HG03432 (cell line): Measurements from ENCODE around the gene MALRD1.
"Not testable (repeated sequence)": the region's sequence is repeated elsewhere in the genome, so short reads cannot be mapped to it uniquely, and the experiment has no call there.

Experiments
- ATAC-seq: cut with Tn5 transposase; IDR thresholded peaks from one replicate; pipeline ENCODE4 v1.9.1; 2021; ENCODE audit warnings: mild to moderate bottlenecking, moderate library complexity; ENCODE audit not compliant: unreplicated experiment

The MALRD1 gene

GRCh38 chr10:19488592-19489280 lies 440.1 kb downstream of the MALRD1 start:
- no peak for ATAC-seq

DNA sequence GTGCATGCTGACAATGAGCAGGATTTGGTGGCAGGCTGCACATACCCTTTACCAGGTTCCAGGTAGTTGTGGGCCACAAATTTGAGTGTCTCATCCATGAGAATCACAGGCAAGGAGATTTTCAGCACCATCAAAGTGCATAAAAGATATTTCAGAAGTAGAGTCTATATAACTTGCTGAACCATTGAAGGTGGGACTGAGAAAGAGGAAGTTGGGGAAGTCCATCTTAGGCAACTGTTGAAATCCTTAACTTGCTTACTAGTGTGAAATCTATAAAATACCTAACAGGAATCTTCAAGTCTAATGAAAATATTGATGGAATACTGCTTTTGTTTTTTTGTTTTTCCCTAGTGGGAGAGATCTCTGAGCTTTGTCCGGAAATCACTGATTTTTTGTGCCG lies 442.6 kb downstream of the MALRD1 start:
- no peak for ATAC-seq

GRCh38 chr10:19493917-19494316 lies 445.3 kb downstream of the MALRD1 start:
- no peak for ATAC-seq

DNA sequence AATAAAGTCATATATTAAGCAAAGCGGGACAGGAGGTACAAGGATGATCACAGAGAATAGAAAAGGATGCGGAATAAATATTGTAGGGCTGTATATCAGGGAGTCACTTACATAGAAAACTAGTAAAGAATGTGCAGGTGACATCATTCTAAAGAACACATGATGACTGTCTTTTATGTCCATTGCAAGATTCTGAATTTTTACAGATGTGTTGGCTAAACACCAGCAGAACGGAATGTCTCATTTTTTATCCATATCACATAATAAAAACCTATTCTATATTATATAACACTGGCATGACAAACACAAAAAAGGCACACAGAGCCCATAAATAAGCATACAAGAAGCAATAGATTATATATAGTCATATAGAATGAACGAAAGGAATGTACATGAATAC lies 448.4 kb downstream of the MALRD1 start:
- ATAC-seq = no peak

DNA sequence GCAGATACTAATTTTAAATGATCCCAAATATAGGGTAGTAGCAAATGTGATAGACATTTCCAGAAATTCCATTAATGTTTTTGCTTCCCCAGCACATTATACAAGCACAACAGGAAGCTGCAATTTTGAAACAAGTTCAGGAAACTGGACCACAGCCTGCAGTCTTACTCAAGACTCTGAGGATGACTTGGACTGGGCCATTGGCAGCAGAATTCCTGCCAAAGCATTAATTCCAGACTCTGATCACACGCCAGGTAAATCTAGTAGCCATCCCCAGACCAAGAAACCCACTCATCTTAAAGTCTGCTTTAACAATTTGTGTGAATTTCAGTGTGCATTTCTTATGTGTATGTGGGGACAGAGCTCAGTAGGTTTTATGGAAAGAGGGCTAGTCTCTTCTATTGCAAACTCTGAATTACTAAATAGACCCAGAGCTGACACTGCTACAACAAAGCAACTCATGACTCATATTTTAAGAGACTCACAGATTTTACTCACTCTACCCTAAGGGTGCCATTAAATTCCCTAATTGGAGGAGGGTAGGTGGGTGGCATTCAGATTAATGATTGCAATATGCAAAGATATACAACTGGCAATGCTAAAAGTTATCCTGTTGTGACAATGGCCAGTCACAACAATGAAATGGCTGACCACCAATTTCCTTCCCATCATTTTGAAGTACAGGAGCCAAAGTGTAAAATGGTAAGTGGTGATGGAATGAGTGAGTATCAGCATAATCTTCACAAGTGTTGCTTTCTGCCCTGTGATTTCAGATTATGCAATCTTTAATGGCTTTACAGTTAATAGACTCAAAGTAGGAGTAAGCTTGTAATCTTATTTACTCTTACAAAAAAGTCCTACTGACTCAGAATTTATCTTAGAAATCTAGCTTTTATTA lies 450.0 kb downstream of the MALRD1 start:
- ATAC-seq = no peak

GRCh38 chr10:19499291-19499770 lies 450.7 kb downstream of the MALRD1 start:
- ATAC-seq = no peak

GRCh38 chr10:19500959-19501358 lies 452.4 kb downstream of the MALRD1 start:
- no peak for ATAC-seq

DNA sequence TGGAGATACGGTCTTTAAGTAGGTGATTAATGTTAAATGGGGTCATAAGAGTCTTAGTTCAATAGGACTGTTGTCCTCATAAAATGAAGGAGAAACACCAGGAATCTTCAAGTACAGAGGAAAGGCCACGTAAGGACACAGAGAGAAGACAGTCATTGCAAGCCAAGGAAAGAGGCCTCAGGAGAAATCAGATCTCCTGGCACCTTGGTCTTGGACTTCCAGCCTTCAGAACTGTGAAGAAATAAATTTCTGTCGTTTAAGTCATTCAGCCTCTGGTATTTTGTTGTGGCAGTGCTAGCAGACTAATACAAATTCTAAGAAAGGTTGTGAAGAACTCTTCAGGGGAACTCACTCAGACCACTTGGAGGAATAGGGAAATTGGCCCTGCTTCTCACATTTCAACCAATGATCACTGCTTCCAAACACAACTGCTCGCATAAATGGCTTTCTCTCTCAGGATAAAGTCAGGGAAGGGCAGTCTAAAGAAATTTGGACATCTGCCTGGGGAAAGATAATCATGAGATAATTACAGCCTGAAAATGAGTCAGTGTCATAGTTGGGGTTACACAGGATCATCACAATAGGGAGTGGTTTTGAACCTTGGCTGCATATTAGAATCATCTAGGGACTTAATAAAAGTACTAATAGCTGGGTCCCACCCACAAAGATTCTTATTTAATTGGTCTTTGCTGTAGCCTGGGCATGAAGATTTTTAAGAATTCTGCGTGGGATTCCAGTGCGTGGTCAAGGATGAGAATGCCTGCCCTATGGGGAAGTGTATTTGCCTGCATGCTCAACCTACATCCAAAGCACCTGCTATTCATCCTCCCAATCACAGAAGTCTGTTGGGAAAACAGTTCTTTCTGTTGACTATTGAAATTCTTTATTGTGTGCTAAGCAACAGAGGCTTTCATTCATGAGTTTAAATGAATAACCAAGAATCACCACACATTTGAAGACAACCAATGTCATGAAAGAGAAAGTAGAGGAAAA lies 457.0 kb downstream of the MALRD1 start:
- no peak for ATAC-seq

DNA sequence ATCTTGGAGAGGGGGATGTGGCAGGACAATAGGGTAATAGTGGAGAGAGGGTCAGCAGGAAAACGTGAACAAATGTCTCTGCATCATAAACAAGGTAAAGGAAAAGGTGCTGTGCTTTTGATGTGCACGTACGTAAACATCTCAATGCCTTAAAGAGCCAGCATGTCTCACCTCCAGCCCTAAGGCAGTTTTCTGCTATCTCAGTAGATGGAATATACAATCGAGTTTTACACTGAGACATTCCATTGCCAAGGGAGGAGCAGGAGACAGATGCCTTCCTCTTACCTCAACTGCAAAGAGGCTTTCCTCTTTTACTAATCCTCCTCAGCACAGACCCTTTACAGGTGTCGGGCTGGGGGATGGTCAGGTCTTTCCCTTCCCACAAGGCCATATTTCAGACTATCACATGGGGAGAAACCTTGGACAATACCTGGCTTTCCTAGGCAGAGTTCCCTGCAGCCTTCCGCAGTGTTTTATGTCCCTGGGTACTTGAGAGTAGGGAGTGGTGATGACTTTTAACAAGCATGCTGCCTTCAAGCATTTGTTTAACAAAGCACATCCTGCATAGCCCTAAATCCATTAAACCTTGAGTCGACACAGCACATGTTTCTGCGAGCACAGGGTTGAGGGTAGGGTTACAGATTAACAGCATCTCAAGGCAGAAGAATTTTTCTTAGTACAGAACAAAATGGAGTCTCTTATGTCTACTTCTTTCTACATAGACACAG lies 461.6 kb downstream of the MALRD1 start:
- ATAC-seq = not testable (repeated sequence)

GRCh38 chr10:19518109-19518508 lies 469.5 kb downstream of the MALRD1 start:
- ATAC-seq = no peak

GRCh38 chr10:19518632-19519031 lies 470.0 kb downstream of the MALRD1 start:
- ATAC-seq = peak; percentile 64

DNA sequence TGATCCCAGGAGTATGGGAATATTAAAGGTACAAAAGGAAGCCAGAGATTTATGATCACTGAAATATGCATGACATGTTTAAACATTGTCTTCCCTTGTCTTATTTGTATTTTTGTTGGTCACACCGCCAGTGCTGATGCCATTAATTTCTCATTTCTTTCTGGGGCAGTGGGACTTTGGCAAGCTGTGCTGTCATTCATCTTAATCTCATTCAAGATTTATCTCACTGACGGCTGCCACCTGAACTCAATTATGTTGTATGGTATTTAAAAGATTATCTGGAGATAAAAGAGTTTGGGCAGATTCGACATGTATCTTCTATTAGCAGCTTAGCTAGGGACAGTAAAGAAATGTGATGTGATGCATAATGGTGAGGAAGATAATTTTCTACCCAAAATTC lies 482.7 kb downstream of the MALRD1 start:
- ATAC-seq = no peak

- ATAC-seq = no peak
Observed at GRCh38 chr10:19532411-19532810, 483.8 kb downstream of the MALRD1 start.

DNA sequence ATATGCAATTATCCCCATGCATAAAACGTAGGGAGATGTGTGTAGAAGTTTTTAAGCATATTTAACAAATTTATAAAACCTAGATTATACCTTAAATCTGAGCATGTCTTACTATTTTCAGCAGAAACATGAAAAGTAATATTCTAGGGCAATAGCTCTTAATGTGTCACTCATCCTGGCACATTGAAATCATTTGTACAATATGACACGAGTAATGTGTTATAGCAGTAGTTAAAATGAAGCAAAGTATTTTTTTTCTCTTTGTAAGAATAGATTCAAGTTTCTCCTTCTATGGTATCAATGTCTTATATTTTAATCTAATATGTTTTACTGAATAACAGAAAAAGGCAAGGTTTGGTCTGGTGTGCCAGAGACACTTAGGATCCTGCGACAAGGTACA lies 492.7 kb downstream of the MALRD1 start:
- ATAC-seq = no peak

GRCh38 chr10:19546224-19546623 lies 497.6 kb downstream of the MALRD1 start:
- no peak for ATAC-seq

DNA sequence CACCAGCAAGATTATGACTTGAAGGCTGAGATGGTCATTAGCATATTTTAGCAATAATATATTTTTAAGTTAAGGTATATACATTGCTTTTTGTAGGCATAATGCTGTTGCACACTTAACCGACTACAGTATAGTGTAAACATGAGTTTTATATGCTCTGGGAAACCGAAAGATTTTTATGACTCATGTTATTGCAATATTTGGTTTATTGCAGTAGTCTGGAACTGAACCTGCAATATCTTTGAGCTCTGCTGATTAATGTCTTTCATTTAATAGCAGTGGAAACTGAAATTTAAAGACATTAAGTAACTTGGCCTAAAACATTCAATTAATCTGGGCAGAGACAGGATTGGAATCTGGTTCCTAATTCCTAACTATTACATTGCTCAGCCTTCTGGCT lies 500.9 kb downstream of the MALRD1 start:
- ATAC-seq = no peak

DNA sequence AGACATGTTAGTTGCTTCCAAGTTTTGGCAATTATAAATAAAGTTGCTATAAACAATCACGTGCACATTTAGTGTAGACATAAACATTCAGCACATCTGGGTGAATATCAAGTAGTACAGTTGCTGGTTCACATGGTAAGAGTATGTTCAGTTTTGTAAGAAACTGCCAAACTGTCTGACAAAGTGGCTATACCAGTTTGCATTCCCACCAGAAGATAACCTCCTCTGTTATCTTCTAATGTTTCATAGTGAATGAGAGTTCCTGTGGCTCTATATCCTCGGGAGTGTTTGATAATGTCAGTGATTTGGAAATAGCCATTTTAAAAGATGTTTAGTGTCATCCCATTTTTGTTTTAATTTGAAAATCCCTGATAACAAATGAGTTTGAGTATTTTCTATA lies 508.1 kb downstream of the MALRD1 start:
- no peak for ATAC-seq

DNA sequence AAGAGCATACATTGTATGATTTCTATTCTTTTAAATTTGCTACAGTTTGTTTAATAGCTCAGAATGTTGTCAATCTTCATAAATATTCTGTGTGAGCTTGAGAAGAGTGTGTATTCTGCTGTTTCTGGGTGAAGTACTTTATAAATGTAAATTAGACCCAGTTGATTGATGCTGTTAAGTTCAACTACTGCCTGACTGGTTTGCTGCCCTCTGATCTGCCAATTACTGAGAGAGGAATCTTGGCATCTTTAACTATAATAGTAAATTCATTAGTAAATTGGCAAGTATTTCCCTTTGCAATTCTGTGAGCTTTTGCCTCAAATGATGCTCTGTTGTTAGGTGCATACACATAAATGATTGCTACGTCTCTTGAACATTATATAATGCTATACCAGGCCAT lies 512.6 kb downstream of the MALRD1 start:
- no peak for ATAC-seq

- ATAC-seq = no peak
Observed at GRCh38 chr10:19563388-19564141, 515.0 kb downstream of the MALRD1 start.

DNA sequence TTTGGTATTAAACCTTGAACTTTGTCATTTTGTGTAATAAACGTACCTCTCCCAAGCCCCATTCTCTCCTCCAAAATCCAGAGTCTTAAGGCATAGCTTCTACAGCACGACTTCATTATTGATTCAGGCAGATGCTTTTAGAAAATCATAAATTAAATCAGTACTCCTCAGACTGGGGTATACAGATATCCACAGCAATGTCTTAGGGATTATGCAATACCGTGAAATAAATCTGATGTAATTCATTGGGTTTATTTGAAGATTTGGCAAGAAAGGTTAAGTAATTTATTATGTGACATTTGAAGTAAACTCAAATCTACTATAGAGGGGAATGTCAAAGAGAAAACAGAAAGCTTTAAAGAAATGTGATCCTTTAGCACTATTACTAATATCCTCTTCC lies 521.5 kb downstream of the MALRD1 start:
- ATAC-seq = no peak
